HCT116 (cell line): ENCODE measurements around the gene TMEM145.

ENCODE experiments used
- ELF1 ChIP-seq: IDR thresholded peaks from 2 replicates; pipeline ENCODE4 v1.6.1; 2012; ENCODE audit warnings: low read depth, borderline replicate concordance
- EZH2 ChIP-seq: fragments of 200-600 bp; sonication (generic); IDR thresholded peaks from 2 replicates; pipeline ENCODE4 v1.6.1; 2017; ENCODE audit warnings: antibody characterized with exemption, mixed run types
- JUND ChIP-seq: IDR thresholded peaks from 2 replicates; pipeline ENCODE4 v1.6.1; 2012
- POLR2A ChIP-seq: IDR thresholded peaks from 2 replicates; pipeline ENCODE4 v1.7.0; 2011; ENCODE audit warnings: borderline replicate concordance; ENCODE audit not compliant: insufficient read depth, insufficient read length; ENCODE audit errors: extremely low read depth
- RAD21 ChIP-seq: IDR thresholded peaks from 2 replicates; pipeline ENCODE4 v1.6.1; 2012; ENCODE audit warnings: low read depth, mild to moderate bottlenecking
- SIN3A ChIP-seq: IDR thresholded peaks from 2 replicates; pipeline ENCODE4 v1.6.1; 2012; ENCODE audit warnings: low read depth
- SP1 ChIP-seq: IDR thresholded peaks from 2 replicates; pipeline ENCODE4 v1.6.1; 2012; ENCODE audit warnings: low read depth
- TCF7L2 ChIP-seq: IDR thresholded peaks from 2 replicates; pipeline ENCODE4 v1.7.0; 2011; ENCODE audit warnings: borderline replicate concordance, inconsistent platforms; ENCODE audit not compliant: insufficient read depth, insufficient read length; ENCODE audit errors: extremely low read depth
- TF ChIP-seq, protein P1 (sequence below), 3 experiments: fragments of 200-600 bp in 1 of 3; sonication (generic) in 1 of 3; IDR thresholded peaks in 2 of 3; conservative IDR thresholded peaks in 1 of 3; 2 replicates each; pipeline ENCODE4 v1.5.1; 2012 to 2017; ENCODE audit warnings: low read depth in 2 of 3, low read length in 2 of 3, antibody characterized with exemption in 1 of 3, borderline replicate concordance in 1 of 3, control low read depth in 1 of 3, mild to moderate bottlenecking in 1 of 3, mixed read lengths in 1 of 3, mixed run types in 1 of 3, moderate library complexity in 1 of 3; ENCODE audit not compliant: insufficient read depth in 1 of 3
- TF ChIP-seq, protein P2 (sequence below): IDR thresholded peaks from 2 replicates; pipeline ENCODE4 v1.6.1; 2012; ENCODE audit warnings: low read depth

DNA sequence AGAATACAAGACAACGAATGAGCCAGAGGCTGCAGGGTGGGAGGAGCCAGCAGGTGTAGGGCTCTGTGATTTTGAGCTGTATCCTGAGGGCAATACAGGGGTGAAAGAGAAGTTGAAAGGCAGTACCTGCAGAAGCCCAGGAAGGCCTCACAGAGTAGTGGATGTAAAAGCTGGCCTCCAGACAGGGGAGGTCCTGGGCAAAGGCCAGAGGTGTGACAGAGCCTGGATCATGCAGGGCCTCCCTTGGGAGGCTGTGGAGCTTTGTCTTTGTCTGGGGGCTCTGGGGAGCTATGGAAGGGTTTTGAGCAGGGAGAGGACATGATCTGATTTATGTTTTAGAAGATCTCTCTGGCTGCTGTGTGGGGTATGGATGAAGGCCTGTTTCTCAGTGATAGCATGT, 15.0 kb downstream of the TMEM145 start:
- TF ChIP-seq SP1 = no peak
- TF ChIP-seq, protein P1, sequence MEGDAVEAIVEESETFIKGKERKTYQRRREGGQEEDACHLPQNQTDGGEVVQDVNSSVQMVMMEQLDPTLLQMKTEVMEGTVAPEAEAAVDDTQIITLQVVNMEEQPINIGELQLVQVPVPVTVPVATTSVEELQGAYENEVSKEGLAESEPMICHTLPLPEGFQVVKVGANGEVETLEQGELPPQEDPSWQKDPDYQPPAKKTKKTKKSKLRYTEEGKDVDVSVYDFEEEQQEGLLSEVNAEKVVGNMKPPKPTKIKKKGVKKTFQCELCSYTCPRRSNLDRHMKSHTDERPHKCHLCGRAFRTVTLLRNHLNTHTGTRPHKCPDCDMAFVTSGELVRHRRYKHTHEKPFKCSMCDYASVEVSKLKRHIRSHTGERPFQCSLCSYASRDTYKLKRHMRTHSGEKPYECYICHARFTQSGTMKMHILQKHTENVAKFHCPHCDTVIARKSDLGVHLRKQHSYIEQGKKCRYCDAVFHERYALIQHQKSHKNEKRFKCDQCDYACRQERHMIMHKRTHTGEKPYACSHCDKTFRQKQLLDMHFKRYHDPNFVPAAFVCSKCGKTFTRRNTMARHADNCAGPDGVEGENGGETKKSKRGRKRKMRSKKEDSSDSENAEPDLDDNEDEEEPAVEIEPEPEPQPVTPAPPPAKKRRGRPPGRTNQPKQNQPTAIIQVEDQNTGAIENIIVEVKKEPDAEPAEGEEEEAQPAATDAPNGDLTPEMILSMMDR (IDR thresholded peaks at IDR 0.05 in 2 of 3, conservative IDR thresholded peaks at IDR 0.05 in 1 of 3; ENCODE audit: borderline replicate concordance in 1 of 3, insufficient read depth in 1 of 3, low read depth in 2 of 3, low read length in 2 of 3) = no peak
- no peak for TF ChIP-seq RAD21
- TF ChIP-seq ELF1 = no peak
- TF ChIP-seq TCF7L2 = no peak
- TF ChIP-seq SIN3A = no peak
- TF ChIP-seq, protein P2, sequence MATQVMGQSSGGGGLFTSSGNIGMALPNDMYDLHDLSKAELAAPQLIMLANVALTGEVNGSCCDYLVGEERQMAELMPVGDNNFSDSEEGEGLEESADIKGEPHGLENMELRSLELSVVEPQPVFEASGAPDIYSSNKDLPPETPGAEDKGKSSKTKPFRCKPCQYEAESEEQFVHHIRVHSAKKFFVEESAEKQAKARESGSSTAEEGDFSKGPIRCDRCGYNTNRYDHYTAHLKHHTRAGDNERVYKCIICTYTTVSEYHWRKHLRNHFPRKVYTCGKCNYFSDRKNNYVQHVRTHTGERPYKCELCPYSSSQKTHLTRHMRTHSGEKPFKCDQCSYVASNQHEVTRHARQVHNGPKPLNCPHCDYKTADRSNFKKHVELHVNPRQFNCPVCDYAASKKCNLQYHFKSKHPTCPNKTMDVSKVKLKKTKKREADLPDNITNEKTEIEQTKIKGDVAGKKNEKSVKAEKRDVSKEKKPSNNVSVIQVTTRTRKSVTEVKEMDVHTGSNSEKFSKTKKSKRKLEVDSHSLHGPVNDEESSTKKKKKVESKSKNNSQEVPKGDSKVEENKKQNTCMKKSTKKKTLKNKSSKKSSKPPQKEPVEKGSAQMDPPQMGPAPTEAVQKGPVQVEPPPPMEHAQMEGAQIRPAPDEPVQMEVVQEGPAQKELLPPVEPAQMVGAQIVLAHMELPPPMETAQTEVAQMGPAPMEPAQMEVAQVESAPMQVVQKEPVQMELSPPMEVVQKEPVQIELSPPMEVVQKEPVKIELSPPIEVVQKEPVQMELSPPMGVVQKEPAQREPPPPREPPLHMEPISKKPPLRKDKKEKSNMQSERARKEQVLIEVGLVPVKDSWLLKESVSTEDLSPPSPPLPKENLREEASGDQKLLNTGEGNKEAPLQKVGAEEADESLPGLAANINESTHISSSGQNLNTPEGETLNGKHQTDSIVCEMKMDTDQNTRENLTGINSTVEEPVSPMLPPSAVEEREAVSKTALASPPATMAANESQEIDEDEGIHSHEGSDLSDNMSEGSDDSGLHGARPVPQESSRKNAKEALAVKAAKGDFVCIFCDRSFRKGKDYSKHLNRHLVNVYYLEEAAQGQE = no peak
- TF ChIP-seq EZH2 = no peak
- TF ChIP-seq JUND = no peak
- no peak for TF ChIP-seq POLR2A
